ENCODE measurements around the gene KRTAP10-10.
"Not testable (repeated sequence)": the region's sequence is repeated elsewhere in the genome, so short reads cannot be mapped to it uniquely, and the experiment has no call there.

The KRTAP10-10 gene

GRCh38 chr21:44637018-44637850 lies at the start of gene KRTAP10-10:
TSS of gene KRTAP10-10 (plus strand) at chr21:44637356. CDS start at chr21:44637418, 62 bp downstream.
- H3K79me2 ChIP-seq (ENCODE audit: low read length), result no peaks in the 10 kb centered on the region
- H3K27ac ChIP-seq (ENCODE audit: low read length), result no peak within 1 kb of the TSS
- no peaks in the 10 kb centered on the region for H4K20me1 ChIP-seq (ENCODE audit: insufficient read depth, low read length)
- H3K9ac ChIP-seq (ENCODE audit: low read length), result no peak within 1 kb of the TSS
- H3K27me3 ChIP-seq (ENCODE audit: low read depth, low read length), result no peaks in the 10 kb centered on the region; the same call in 1 of the 2 replicates
- 0 out of 2 replicates have a peak, but pooled peaks cover 4% of the 10 kb centered on the region for H3K9me3 ChIP-seq (ENCODE audit: insufficient read depth, low read length)
- H3K36me3 ChIP-seq (replicated peaks; ENCODE audit: low read depth, low read length), result no peaks in the 10 kb centered on the region
- H3K4me2 ChIP-seq (ENCODE audit: low read length), result no peak within 1 kb of the TSS
- H2AFZ ChIP-seq (ENCODE audit: low read depth, low read length), result no peak within 1 kb of the TSS
- H3K4me3 ChIP-seq (ENCODE audit: low read length), result no peak within 1 kb of the TSS
- no peaks in the 10 kb centered on the region for H3K4me1 ChIP-seq (ENCODE audit: low read length)
- no peak for TF ChIP-seq EZH2phosphoT487 (IDR thresholded peaks at IDR 0.05; ENCODE audit: low read depth)
- TF ChIP-seq CTCF (IDR thresholded peaks at IDR 0.05; ENCODE audit: low read depth, low read length), result no peak

- Histone ChIP-seq H2AFZ (ENCODE audit: low read depth, low read length) (no peak overlapping the region), H3K9ac (ENCODE audit: low read length) (no peak overlapping the region), H3K4me3 (ENCODE audit: low read length) (no peak overlapping the region), H3K9me3 (ENCODE audit: insufficient read depth, low read length) (no peaks in the 10 kb centered on the region), H3K27ac (ENCODE audit: low read length) (no peak overlapping the region), H3K36me3 (replicated peaks; ENCODE audit: low read depth, low read length) (no peaks in the 10 kb centered on the region), H4K20me1 (ENCODE audit: insufficient read depth, low read length) (no peaks in the 10 kb centered on the region), H3K4me2 (ENCODE audit: low read length) (no peak overlapping the region), H3K79me2 (ENCODE audit: low read length) (no peaks in the 10 kb centered on the region), H3K27me3 (ENCODE audit: low read depth, low read length) (peaks cover 9% of the 10 kb centered on the region; the same call in 1 of the 2 replicates), H3K4me1 (ENCODE audit: low read length) (peaks cover 2% of the 10 kb centered on the region)
- TF ChIP-seq EZH2phosphoT487 (IDR thresholded peaks at IDR 0.05; ENCODE audit: low read depth), result no peak
- no peak for TF ChIP-seq CTCF (IDR thresholded peaks at IDR 0.05; ENCODE audit: low read depth, low read length)
Measured at GRCh38 chr21:44589094-44589493, 48.1 kb upstream of the KRTAP10-10 start.

- Histone ChIP-seq H3K36me3 (replicated peaks; ENCODE audit: low read depth, low read length) (no peaks in the 10 kb centered on the region), H3K4me1 (ENCODE audit: low read length) (no peaks in the 10 kb centered on the region), H3K27me3 (ENCODE audit: low read depth, low read length) (peaks cover 6% of the 10 kb centered on the region; the same call in 1 of the 2 replicates), H3K79me2 (ENCODE audit: low read length) (no peaks in the 10 kb centered on the region), H3K27ac (ENCODE audit: low read length) (no peak overlapping the region), H3K9ac (ENCODE audit: low read length) (no peak overlapping the region), H2AFZ (ENCODE audit: low read depth, low read length) (no peak overlapping the region), H3K4me3 (ENCODE audit: low read length) (no peak overlapping the region), H4K20me1 (ENCODE audit: insufficient read depth, low read length) (no peaks in the 10 kb centered on the region), H3K9me3 (ENCODE audit: insufficient read depth, low read length) (no peaks in the 10 kb centered on the region), H3K4me2 (ENCODE audit: low read length) (no peak overlapping the region)
- TF ChIP-seq CTCF (IDR thresholded peaks at IDR 0.05; ENCODE audit: low read depth, low read length) (no peak), EZH2phosphoT487 (IDR thresholded peaks at IDR 0.05; ENCODE audit: low read depth) (no peak)
Measured at GRCh38 chr21:44589586-44590305, 47.4 kb upstream of the KRTAP10-10 start.

GRCh38 chr21:44590311-44590721 lies 46.8 kb upstream of the KRTAP10-10 start:
- H3K27me3 ChIP-seq (ENCODE audit: low read depth, low read length), result peaks cover 5% of the 10 kb centered on the region; the same call in 1 of the 2 replicates
- H3K36me3 ChIP-seq (replicated peaks; ENCODE audit: low read depth, low read length), result no peaks in the 10 kb centered on the region
- no peak overlapping the region for H2AFZ ChIP-seq (ENCODE audit: low read depth, low read length)
- no peak overlapping the region for H3K4me2 ChIP-seq (ENCODE audit: low read length)
- TF ChIP-seq CTCF (IDR thresholded peaks at IDR 0.05; ENCODE audit: low read depth, low read length) (no peak), EZH2phosphoT487 (IDR thresholded peaks at IDR 0.05; ENCODE audit: low read depth) (no peak)
- H3K9ac ChIP-seq (ENCODE audit: low read length), result no peak overlapping the region
- H4K20me1 ChIP-seq (ENCODE audit: insufficient read depth, low read length), result no peaks in the 10 kb centered on the region
- no peaks in the 10 kb centered on the region for H3K9me3 ChIP-seq (ENCODE audit: insufficient read depth, low read length)
- H3K4me1 ChIP-seq (ENCODE audit: low read length), result no peaks in the 10 kb centered on the region
- no peaks in the 10 kb centered on the region for H3K79me2 ChIP-seq (ENCODE audit: low read length)
- no peak overlapping the region for H3K27ac ChIP-seq (ENCODE audit: low read length)
- no peak overlapping the region for H3K4me3 ChIP-seq (ENCODE audit: low read length)

- not testable (repeated sequence) for H3K9me3 ChIP-seq (ENCODE audit: insufficient read depth, low read length); H3K4me3 ChIP-seq (ENCODE audit: low read length); H3K4me2 ChIP-seq (ENCODE audit: low read length); H3K27ac ChIP-seq (ENCODE audit: low read length); H3K36me3 ChIP-seq (replicated peaks; ENCODE audit: low read depth, low read length); H3K9ac ChIP-seq (ENCODE audit: low read length); H3K27me3 ChIP-seq (ENCODE audit: low read depth, low read length); H3K4me1 ChIP-seq (ENCODE audit: low read length); H2AFZ ChIP-seq (ENCODE audit: low read depth, low read length); H3K79me2 ChIP-seq (ENCODE audit: low read length); H4K20me1 ChIP-seq (ENCODE audit: insufficient read depth, low read length)
Measured at GRCh38 chr21:44590897-44591800, 46.0 kb upstream of the KRTAP10-10 start.

Measured in OCI-LY3 (cell line).